ENCODE measurements around the gene KIAA1549.

KIAA1549 gene

DNA sequence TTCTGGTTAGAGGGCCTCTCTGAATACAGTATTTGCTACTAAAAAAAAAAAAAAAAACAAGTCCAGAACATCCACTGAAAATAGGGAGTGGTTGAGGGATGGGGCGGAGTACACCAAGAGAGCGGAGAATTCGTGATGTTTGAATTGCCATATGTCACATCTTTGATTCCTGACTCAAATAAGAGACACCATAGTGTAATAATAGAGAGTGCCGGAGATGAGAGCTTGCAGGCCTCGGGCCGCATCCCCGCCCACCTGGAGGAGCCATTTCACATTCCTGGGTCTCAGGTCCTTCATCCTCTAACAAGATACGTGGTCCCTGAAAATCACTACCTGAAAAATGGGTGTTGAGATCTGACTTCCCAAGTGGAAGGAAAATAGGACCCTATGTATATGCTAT, 46.8 kb downstream of the KIAA1549 start:
- no peaks in the 10 kb centered on the region for H3K36me3 ChIP-seq (ENCODE audit: low read length)

GRCh38 chr7:138932870-138933269, 48.3 kb downstream of the KIAA1549 start:
- H3K79me2 ChIP-seq (ENCODE audit: insufficient read depth, low read length): no peaks in the 10 kb centered on the region
- no peaks in the 10 kb centered on the region for H4K20me1 ChIP-seq (ENCODE audit: low read depth, low read length)
- H3K36me3 ChIP-seq (ENCODE audit: low read length): no peaks in the 10 kb centered on the region
- H3K4me2 ChIP-seq (ENCODE audit: low read depth, low read length, poor library complexity, severe bottlenecking): no peak overlapping the region
- no peak overlapping the region for H3K4me3 ChIP-seq (ENCODE audit: insufficient read depth, low read length, poor library complexity, severe bottlenecking)
- H3K27ac ChIP-seq (ENCODE audit: low read depth, low read length): no peak overlapping the region
- H3K9me3 ChIP-seq (ENCODE audit: insufficient read depth, low read length): no peaks in the 10 kb centered on the region
- no peaks in the 10 kb centered on the region for H3K27me3 ChIP-seq (ENCODE audit: low read length)
- no peak for TF ChIP-seq EZH2phosphoT487 (conservative IDR thresholded peaks at IDR 0.05; ENCODE audit: low read length)
- TF ChIP-seq, protein P1, sequence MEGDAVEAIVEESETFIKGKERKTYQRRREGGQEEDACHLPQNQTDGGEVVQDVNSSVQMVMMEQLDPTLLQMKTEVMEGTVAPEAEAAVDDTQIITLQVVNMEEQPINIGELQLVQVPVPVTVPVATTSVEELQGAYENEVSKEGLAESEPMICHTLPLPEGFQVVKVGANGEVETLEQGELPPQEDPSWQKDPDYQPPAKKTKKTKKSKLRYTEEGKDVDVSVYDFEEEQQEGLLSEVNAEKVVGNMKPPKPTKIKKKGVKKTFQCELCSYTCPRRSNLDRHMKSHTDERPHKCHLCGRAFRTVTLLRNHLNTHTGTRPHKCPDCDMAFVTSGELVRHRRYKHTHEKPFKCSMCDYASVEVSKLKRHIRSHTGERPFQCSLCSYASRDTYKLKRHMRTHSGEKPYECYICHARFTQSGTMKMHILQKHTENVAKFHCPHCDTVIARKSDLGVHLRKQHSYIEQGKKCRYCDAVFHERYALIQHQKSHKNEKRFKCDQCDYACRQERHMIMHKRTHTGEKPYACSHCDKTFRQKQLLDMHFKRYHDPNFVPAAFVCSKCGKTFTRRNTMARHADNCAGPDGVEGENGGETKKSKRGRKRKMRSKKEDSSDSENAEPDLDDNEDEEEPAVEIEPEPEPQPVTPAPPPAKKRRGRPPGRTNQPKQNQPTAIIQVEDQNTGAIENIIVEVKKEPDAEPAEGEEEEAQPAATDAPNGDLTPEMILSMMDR (IDR thresholded peaks at IDR 0.05; ENCODE audit: insufficient read depth, low read length, poor library complexity, severe bottlenecking): no peak
- H3K9ac ChIP-seq (ENCODE audit: low read length): no peak overlapping the region
- H3F3A ChIP-seq (ENCODE audit: insufficient read depth): no peaks in the 10 kb centered on the region
- no peak overlapping the region for H2AFZ ChIP-seq (ENCODE audit: low read depth, low read length, severe bottlenecking)
- no peaks in the 10 kb centered on the region for H3K9me2 ChIP-seq (replicated peaks; ENCODE audit: insufficient read depth, low read length)

More for the DNA sequence above, 46.8 kb downstream of the KIAA1549 start:
- H3K4me2 ChIP-seq (ENCODE audit: low read depth, low read length, poor library complexity, severe bottlenecking): no peak overlapping the region
- H3K9me2 ChIP-seq (replicated peaks; ENCODE audit: insufficient read depth, low read length): no peaks in the 10 kb centered on the region
- H3K27me3 ChIP-seq (ENCODE audit: low read length): no peaks in the 10 kb centered on the region
- H2AFZ ChIP-seq (ENCODE audit: low read depth, low read length, severe bottlenecking): no peak overlapping the region
- no peaks in the 10 kb centered on the region for H3K79me2 ChIP-seq (ENCODE audit: insufficient read depth, low read length)
- H3K9me3 ChIP-seq (ENCODE audit: insufficient read depth, low read length): no peaks in the 10 kb centered on the region
- no peak overlapping the region for H3K27ac ChIP-seq (ENCODE audit: low read depth, low read length)
- H4K20me1 ChIP-seq (ENCODE audit: low read depth, low read length): no peaks in the 10 kb centered on the region
- H3K9ac ChIP-seq (ENCODE audit: low read length): no peak overlapping the region
- no peaks in the 10 kb centered on the region for H3F3A ChIP-seq (ENCODE audit: insufficient read depth)
- H3K4me3 ChIP-seq (ENCODE audit: insufficient read depth, low read length, poor library complexity, severe bottlenecking): no peak overlapping the region
- TF ChIP-seq, protein P1 (IDR thresholded peaks at IDR 0.05; ENCODE audit: insufficient read depth, low read length, poor library complexity, severe bottlenecking): no peak
- no peak for TF ChIP-seq EZH2phosphoT487 (conservative IDR thresholded peaks at IDR 0.05; ENCODE audit: low read length)

DNA sequence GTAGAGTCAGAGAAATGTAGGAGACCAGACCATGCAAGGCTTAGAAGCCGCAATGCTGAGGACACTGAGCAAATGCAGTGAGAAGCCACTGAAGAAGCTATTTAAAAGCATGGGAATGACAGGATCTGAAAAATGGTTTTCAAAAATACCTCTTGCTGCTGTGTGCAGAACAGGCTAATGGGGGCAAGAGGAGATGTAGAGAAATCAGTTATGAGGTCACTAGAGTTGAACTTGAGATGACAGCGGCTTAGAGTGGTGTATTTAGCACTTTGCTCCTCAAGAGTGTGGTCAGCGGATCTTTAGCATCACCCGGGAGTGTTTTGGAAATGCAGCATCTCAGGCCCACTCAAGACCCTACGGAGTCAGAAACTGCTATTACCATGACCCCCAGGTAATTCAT, 48.8 kb downstream of the KIAA1549 start:
- no peaks in the 10 kb centered on the region for H3F3A ChIP-seq (ENCODE audit: insufficient read depth)
- H4K20me1 ChIP-seq (ENCODE audit: low read depth, low read length): no peaks in the 10 kb centered on the region
- H3K79me2 ChIP-seq (ENCODE audit: insufficient read depth, low read length): no peaks in the 10 kb centered on the region
- H3K4me2 ChIP-seq (ENCODE audit: low read depth, low read length, poor library complexity, severe bottlenecking): no peak overlapping the region
- no peak overlapping the region for H3K27ac ChIP-seq (ENCODE audit: low read depth, low read length)
- H3K9ac ChIP-seq (ENCODE audit: low read length): no peak overlapping the region
- H3K36me3 ChIP-seq (ENCODE audit: low read length): no peaks in the 10 kb centered on the region
- no peak overlapping the region for H2AFZ ChIP-seq (ENCODE audit: low read depth, low read length, severe bottlenecking)
- H3K4me3 ChIP-seq (ENCODE audit: insufficient read depth, low read length, poor library complexity, severe bottlenecking): no peak overlapping the region
- H3K9me3 ChIP-seq (ENCODE audit: insufficient read depth, low read length): no peaks in the 10 kb centered on the region
- no peaks in the 10 kb centered on the region for H3K9me2 ChIP-seq (replicated peaks; ENCODE audit: insufficient read depth, low read length)
- TF ChIP-seq, protein P1 (IDR thresholded peaks at IDR 0.05; ENCODE audit: insufficient read depth, low read length, poor library complexity, severe bottlenecking): no peak
- no peak for TF ChIP-seq EZH2phosphoT487 (conservative IDR thresholded peaks at IDR 0.05; ENCODE audit: low read length)
- no peaks in the 10 kb centered on the region for H3K27me3 ChIP-seq (ENCODE audit: low read length)
